GM19351 (cell line): ENCODE data around the gene APOBEC3C.
A peak's percentile ranks its signal among the peaks of the same experiment; 100 is the strongest.
"Not testable (repeated sequence)": the region's sequence is repeated elsewhere in the genome, so short reads cannot be mapped to it uniquely, and the experiment has no call there.

Experiments used
- ATAC-seq: cut with Tn5 transposase; IDR thresholded peaks from one replicate; pipeline ENCODE4 v1.9.1; 2021; ENCODE audit warnings: mild to moderate bottlenecking, moderate library complexity; ENCODE audit not compliant: unreplicated experiment

The APOBEC3C gene

GRCh38 chr22:39020021-39020651 lies 6.1 kb downstream of the APOBEC3C start:
- peak; percentile 16 for ATAC-seq

- no peak for ATAC-seq
Observed at GRCh38 chr22:39021552-39022250, 7.6 kb downstream of the APOBEC3C start.

- ATAC-seq: no peak
Observed at GRCh38 chr22:39024519-39025308, 10.7 kb downstream of the APOBEC3C start.

- no peak for ATAC-seq
Observed at GRCh38 chr22:39026509-39027150, 12.6 kb downstream of the APOBEC3C start.

- ATAC-seq: no peak
Observed at GRCh38 chr22:39027717-39028116, 13.7 kb downstream of the APOBEC3C start.

GRCh38 chr22:39028281-39028680 lies 14.2 kb downstream of the APOBEC3C start:
- ATAC-seq: no peak

GRCh38 chr22:39029227-39029626 lies 15.2 kb downstream of the APOBEC3C start:
- no peak for ATAC-seq

GRCh38 chr22:39030705-39031104 lies 16.6 kb downstream of the APOBEC3C start:
- no peak for ATAC-seq

GRCh38 chr22:39031434-39032295 lies 17.6 kb downstream of the APOBEC3C start:
- not testable (repeated sequence) for ATAC-seq

GRCh38 chr22:39037071-39037470 lies 23.0 kb downstream of the APOBEC3C start:
- ATAC-seq: not testable (repeated sequence)

- ATAC-seq: no peak
Observed at GRCh38 chr22:39039306-39040126, 25.5 kb downstream of the APOBEC3C start.

GRCh38 chr22:39040155-39040537 lies 26.1 kb downstream of the APOBEC3C start:
- not testable (repeated sequence) for ATAC-seq

GRCh38 chr22:39040538-39041296 lies 26.7 kb downstream of the APOBEC3C start, which contains the start of gene APOBEC3F:
Gene APOBEC3F, plus strand, starts transcription at chr22:39040864. Its CDS starts 97 bp downstream, at chr22:39040961.
- peak; percentile 96 for ATAC-seq

GRCh38 chr22:39041908-39042307 lies 27.9 kb downstream of the APOBEC3C start:
- ATAC-seq: no peak

- ATAC-seq: not testable (repeated sequence)
Observed at GRCh38 chr22:39043063-39043462, 29.0 kb downstream of the APOBEC3C start.

- ATAC-seq: not testable (repeated sequence)
Observed at GRCh38 chr22:39045136-39045535, 31.1 kb downstream of the APOBEC3C start.

- not testable (repeated sequence) for ATAC-seq
Observed at GRCh38 chr22:39049486-39049885, 35.4 kb downstream of the APOBEC3C start.

GRCh38 chr22:39051844-39052495 lies 37.9 kb downstream of the APOBEC3C start:
- not testable (repeated sequence) for ATAC-seq
